Prostate gland (tissue), 2 donors: Measurements from ENCODE around the gene PNPLA5. TPM values are rescaled to one million over a fixed set of nuclear protein-coding genes. Genes with fewer than 3 reads are reported as not detected.
"Not testable (repeated sequence)": the region's sequence is repeated elsewhere in the genome, so short reads cannot be mapped to it uniquely, and the experiment has no call there.

Experiments used
- DNase-seq: peaks from one replicate; pipeline ENCODE4 v3.0.0-alpha.2; 2019; ENCODE audit warnings: low spot score
- H3K27ac ChIP-seq, 2 donors: fragments of 200-600 bp; sonication (generic); 2 replicates each; pipeline ENCODE4 v1.5.1; 2017 to 2019
- H3K27me3 ChIP-seq: fragments of 200-600 bp; sonication (generic); replicated peaks from 2 replicates; pipeline ENCODE4 v1.5.1; 2019; ENCODE audit not compliant: insufficient read depth
- H3K36me3 ChIP-seq, 2 donors: fragments of 200-600 bp; sonication (generic); 1 replicate in 1 of 2; 2 replicates in 1 of 2; pipeline versions ENCODE4 v1.5.1 to v1.8.1; 2017 to 2019
- H3K4me1 ChIP-seq: fragments of 200-600 bp; sonication (generic); replicated peaks from 2 replicates; pipeline ENCODE4 v1.5.1; 2019
- H3K4me3 ChIP-seq, 2 donors: fragments of 200-600 bp; sonication (generic); 2 replicates each; pipeline ENCODE4 v1.5.1; 2017 to 2019
- H3K9me3 ChIP-seq: fragments of 200-600 bp; sonication (generic); 2 replicates; pipeline ENCODE4 v1.5.1; 2017
- CTCF ChIP-seq, 4 experiments: fragments of 200-600 bp in 2 of 4; fragments of 450-650 bp in 2 of 4; sonication (generic) in 2 of 4; IDR thresholded peaks; 1 replicate in 3 of 4; 2 replicates in 1 of 4; pipeline ENCODE4 v1.5.1; 2016 to 2019; ENCODE audit warnings: antibody characterized with exemption in 4 of 4, mild to moderate bottlenecking in 2 of 4, moderate library complexity in 2 of 4
- POLR2A ChIP-seq: fragments of 450-650 bp; IDR thresholded peaks from one replicate; pipeline ENCODE4 v1.6.1; 2016; ENCODE audit warnings: antibody characterized with exemption, mild to moderate bottlenecking
- POLR2AphosphoS5 ChIP-seq: sonication (generic); formaldehyde crosslinking; IDR thresholded peaks from one replicate; pipeline ENCODE4 v1.6.1; 2017; ENCODE audit warnings: antibody characterized with exemption
- WGBS: methylation state at CpG from one replicate; pipeline ENCODE4 v1.1.5; 2018; 5-methylcytosine and 5-hydroxymethylcytosine counted together
- intact Hi-C: fragments of 100-400 bp; cut with DNase I; formaldehyde crosslinking; loops from one replicate; pipeline ENCODE4 v1.14.2; 2022
- total RNA-seq, 2 donors: library from RNA; depleted of rRNA; stranded (reverse); fragments of >200 nt; gene quantifications; one replicate each; pipeline ENCODE4 v1.1.0, GENCODE V29; 2016

PNPLA5 gene
- total RNA-seq, 2 donors from 2014 or later, result not detected

GRCh38 chr22:43910178-43910695, 18.4 kb upstream of the PNPLA5 start:
- intact Hi-C loops, result no loop called here
- Histone ChIP-seq H3K4me3 (no peak overlapping the region), H3K9me3 (no peaks in the 10 kb centered on the region), H3K27me3 (no peaks in the 10 kb centered on the region), H3K4me1 (no peaks in the 10 kb centered on the region), H3K36me3 (no peaks in the 10 kb centered on the region), H3K27ac (no peak overlapping the region)
- 67% methylated on average over 6 of the region's 6 CpGs for WGBS
- DNase-seq, result no peak
- TF ChIP-seq POLR2A (no peak), CTCF (IDR thresholded peaks at IDR 0.05) (no peak), POLR2AphosphoS5 (no peak)

GRCh38 chr22:43909708-43910107, 17.9 kb upstream of the PNPLA5 start:
- no peaks in the 10 kb centered on the region for H3K36me3 ChIP-seq
- no peaks in the 10 kb centered on the region for H3K27me3 ChIP-seq
- H3K9me3 ChIP-seq, result no peaks in the 10 kb centered on the region
- WGBS, result 93% methylated on average over 1 of the region's 1 CpG
- TF ChIP-seq POLR2A (no peak), POLR2AphosphoS5 (no peak), CTCF (IDR thresholded peaks at IDR 0.05) (no peak)
- intact Hi-C loops, result no loop called here
- DNase-seq, result no peak
- no peak overlapping the region for H3K27ac ChIP-seq
- no peaks in the 10 kb centered on the region for H3K4me1 ChIP-seq
- H3K4me3 ChIP-seq, result no peak overlapping the region

- no peak overlapping the region for H3K27ac ChIP-seq
- DNase-seq, result no peak
- H3K4me3 ChIP-seq, result no peak overlapping the region
- no peaks in the 10 kb centered on the region for H3K27me3 ChIP-seq
- no peaks in the 10 kb centered on the region for H3K4me1 ChIP-seq
- no peaks in the 10 kb centered on the region for H3K36me3 ChIP-seq
- WGBS, result 49% methylated on average over 7 of the region's 7 CpGs
- no peaks in the 10 kb centered on the region for H3K9me3 ChIP-seq
- intact Hi-C loops, result no loop called here
- TF ChIP-seq POLR2AphosphoS5, result no peak
- TF ChIP-seq POLR2A, result no peak
- TF ChIP-seq CTCF (IDR thresholded peaks at IDR 0.05), result no peak
Measured at GRCh38 chr22:43905681-43906080, 13.9 kb upstream of the PNPLA5 start.

- H3K4me3 ChIP-seq, H3K36me3 ChIP-seq, H3K9me3 ChIP-seq, H3K4me1 ChIP-seq, DNase-seq, H3K27me3 ChIP-seq, H3K27ac ChIP-seq, intact Hi-C loops: not testable (repeated sequence)
- peak in 1 of 4 experiments; percentile 20 for TF ChIP-seq CTCF (IDR thresholded peaks at IDR 0.05)
- 39% methylated on average over 12 of the region's 12 CpGs for WGBS
Measured at GRCh38 chr22:43904412-43904811, 12.6 kb upstream of the PNPLA5 start.

GRCh38 chr22:43903033-43903432, 11.2 kb upstream of the PNPLA5 start:
- 56% methylated on average over 12 of the region's 12 CpGs for WGBS
- intact Hi-C loops, result not testable (repeated sequence)

More at GRCh38 chr22:43903033-43903432, 11.2 kb upstream of the PNPLA5 start:
- not testable (repeated sequence) for DNase-seq, H3K4me1 ChIP-seq, H3K36me3 ChIP-seq, H3K27me3 ChIP-seq, H3K27ac ChIP-seq, H3K4me3 ChIP-seq, H3K9me3 ChIP-seq
